ENCODE results near the gene ENTPD1. TPM values are rescaled to one million over a fixed set of nuclear protein-coding genes. Genes with fewer than 3 reads are reported as not detected.
"Not testable (repeated sequence)": the region's sequence is repeated elsewhere in the genome, so short reads cannot be mapped to it uniquely, and the experiment has no call there.

The ENTPD1 gene
- total RNA-seq, 1 donor from 2014 or later, result 1.6 TPM

GRCh38 chr10:95909561-95909960 is 153.6 kb downstream of the ENTPD1 start:
- Histone ChIP-seq H3K79me2 (ENCODE audit: low read depth) (peaks cover 8% of the 10 kb centered on the region), H3K4me3 (no peak overlapping the region), H3K4me1 (no peaks in the 10 kb centered on the region), H2AFZ (replicated peaks) (no peak overlapping the region), H3F3A (ENCODE audit: low read depth) (peaks cover 3% of the 10 kb centered on the region), H3K9ac (no peak overlapping the region), H3K27ac (no peak overlapping the region), H3K9me3 (ENCODE audit: low read depth) (no peaks in the 10 kb centered on the region), H3K36me3 (no peaks in the 10 kb centered on the region), H3K4me2 (no peak overlapping the region), H3K27me3 (peaks cover 12% of the 10 kb centered on the region), H4K20me1 (ENCODE audit: low read depth) (no peaks in the 10 kb centered on the region)
- TF ChIP-seq EZH2 (IDR thresholded peaks at IDR 0.05) (no peak), CTCF (IDR thresholded peaks at IDR 0.05) (no peak), EZH2phosphoT487 (IDR thresholded peaks at IDR 0.05) (no peak)
- no peak overlapping the region for H3K27ac Mint-ChIP-seq
- DNase-seq (ENCODE audit: low spot score), result no peak
- no peaks in the 10 kb centered on the region for H3K9me3 Mint-ChIP-seq
- peaks cover 4% of the 10 kb centered on the region for H3K27me3 Mint-ChIP-seq (ENCODE audit: insufficient read depth, low read depth)
- H3K4me1 Mint-ChIP-seq, result no peaks in the 10 kb centered on the region
- H3K36me3 Mint-ChIP-seq, result peaks cover 4% of the 10 kb centered on the region
- no peak overlapping the region for H3K4me3 Mint-ChIP-seq

- H3K9ac ChIP-seq; H3K36me3 ChIP-seq; H3K27ac ChIP-seq; H3F3A ChIP-seq (ENCODE audit: low read depth); H3K79me2 ChIP-seq (ENCODE audit: low read depth); H4K20me1 ChIP-seq (ENCODE audit: low read depth); H3K4me1 Mint-ChIP-seq; DNase-seq (ENCODE audit: low spot score); H3K9me3 Mint-ChIP-seq; H3K4me3 Mint-ChIP-seq; H3K36me3 Mint-ChIP-seq; H3K4me1 ChIP-seq; H3K27ac Mint-ChIP-seq; H3K9me3 ChIP-seq (ENCODE audit: low read depth); H2AFZ ChIP-seq (replicated peaks); H3K27me3 Mint-ChIP-seq (ENCODE audit: insufficient read depth, low read depth); H3K4me3 ChIP-seq; H3K27me3 ChIP-seq; H3K4me2 ChIP-seq: not testable (repeated sequence)
Observed at GRCh38 chr10:95916039-95916438, 160.1 kb downstream of the ENTPD1 start.

Other genes starting within 250 kb of the ENTPD1 start
- gene SORBS1, start 194.8 kb upstream of the ENTPD1 start, total RNA-seq (ENCODE audit: low replicate concordance), result 10.1 and 16.1 TPM in 2 replicates
- gene ALDH18A1, start 99.5 kb upstream of the ENTPD1 start, total RNA-seq (ENCODE audit: low replicate concordance), result 93.7 and 97.2 TPM in 2 replicates
- 43.1 and 45.9 TPM in 2 replicates for gene TCTN3, start 62.2 kb upstream of the ENTPD1 start, total RNA-seq (ENCODE audit: low replicate concordance)
- gene CC2D2B, start 151.8 kb downstream of the ENTPD1 start, total RNA-seq (ENCODE audit: low replicate concordance), result 0.22 and 0.37 TPM in 2 replicates

Measured in neural progenitor cell (in vitro differentiated cells).